Measurements from ENCODE around the gene CDH15.
A peak's percentile ranks its signal among the peaks of the same experiment; 100 is the strongest.

CDH15 gene

DNA sequence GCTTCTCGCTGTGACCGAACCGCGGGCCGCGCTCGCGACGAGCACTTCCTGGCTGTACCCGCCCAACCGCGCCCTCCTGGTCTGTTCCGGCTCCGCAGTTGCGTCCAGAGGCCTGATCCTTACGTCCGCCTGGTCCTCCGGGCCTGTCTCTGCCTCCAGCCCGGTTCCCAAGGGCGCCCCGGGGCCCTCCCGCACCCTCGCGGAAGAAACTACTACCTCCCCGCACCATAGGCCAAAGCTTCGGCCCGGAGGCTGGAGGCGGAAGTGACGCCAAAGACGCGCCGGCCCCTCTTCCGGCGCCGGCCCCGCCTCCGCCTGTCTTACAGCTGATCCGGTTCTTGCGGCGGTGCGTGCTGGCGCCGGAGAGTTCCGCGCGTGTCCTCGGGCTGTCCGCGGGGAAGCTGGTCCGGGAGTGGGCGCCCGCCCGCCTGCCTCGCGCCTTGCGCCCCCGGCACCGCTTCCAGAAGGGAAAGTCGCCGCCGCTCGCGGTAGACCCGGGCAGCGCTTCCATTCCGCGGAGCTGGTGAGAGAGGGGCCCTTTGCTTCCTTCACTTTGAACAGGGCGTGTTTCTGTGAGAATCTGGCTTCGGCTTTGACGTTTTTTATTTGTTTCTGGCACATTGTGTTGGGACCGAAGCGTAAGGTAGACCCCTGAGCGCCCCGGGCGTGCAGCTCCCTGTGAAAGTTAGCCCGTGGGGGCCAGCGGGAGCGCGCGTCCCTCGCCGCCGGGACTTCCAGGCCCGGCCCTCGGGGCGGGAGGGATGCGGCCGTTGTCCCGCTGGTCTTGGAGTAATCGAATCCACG is 46.0 kb downstream of the CDH15 start, which contains the start of gene ZNF778:
ZNF778 (plus strand) TSS at position 316 of the 804 bp plus-strand sequence. CDS start 3,425 bp downstream, outside the sequence.
- no peaks in the 10 kb centered on the region for H3K9me3 ChIP-seq (ENCODE audit: control insufficient read depth in 1 of 2, low read length in 2 of 2)
- peak within 1 kb of the TSS; percentile 78 to 88 for H3K9ac ChIP-seq (ENCODE audit: low read depth in 1 of 2, low read length in 2 of 2)
- peaks cover 7 to 14% of the 10 kb centered on the region in 2 donors for H3K4me1 ChIP-seq (ENCODE audit: control insufficient read depth in 1 of 2, insufficient read depth in 2 of 2, low read length in 2 of 2)
- H3K27ac ChIP-seq (ENCODE audit: low read depth, low read length), result peak within 1 kb of the TSS; percentile 97
- H3K36me3 ChIP-seq (ENCODE audit: control insufficient read depth in 1 of 2, insufficient read depth in 2 of 2, low read length in 2 of 2), result peaks cover 13 to 22% of the 10 kb centered on the region in 2 donors
- no peaks in the 10 kb centered on the region for H3K27me3 ChIP-seq (ENCODE audit: control insufficient read depth in 1 of 2, insufficient read depth in 2 of 2, low read length in 2 of 2)
- peak within 1 kb of the TSS; percentile 70 to 91 for H3K4me3 ChIP-seq (ENCODE audit: low read depth in 1 of 2, low read length in 2 of 2)

DNA sequence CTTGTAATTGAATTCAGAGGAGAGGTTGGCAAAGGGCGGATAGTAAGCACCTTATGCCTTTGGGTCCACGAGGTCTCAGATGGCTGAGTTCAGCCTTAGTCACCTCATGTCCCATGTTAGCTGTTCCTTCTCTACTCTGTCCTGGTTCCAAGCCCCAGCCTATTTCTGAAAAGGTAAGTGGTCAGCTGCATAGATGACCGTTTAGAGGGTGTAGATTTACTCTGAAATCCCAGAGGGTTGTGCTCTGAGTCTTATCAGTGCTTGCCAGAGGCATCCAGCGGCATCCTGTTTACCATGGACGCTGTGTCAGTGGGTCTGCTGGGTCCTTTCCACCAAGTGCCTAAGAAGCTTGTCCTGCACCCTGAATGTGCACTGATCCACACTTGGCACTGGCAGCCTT is 47.8 kb downstream of the CDH15 start:
- H3K27me3 ChIP-seq (ENCODE audit: control insufficient read depth in 1 of 2, insufficient read depth in 2 of 2, low read length in 2 of 2), result no peaks in the 10 kb centered on the region
- H3K4me3 ChIP-seq (ENCODE audit: low read depth in 1 of 2, low read length in 2 of 2), result no peak overlapping the region
- peaks cover 13 to 37% of the 10 kb centered on the region in 2 donors for H3K36me3 ChIP-seq (ENCODE audit: control insufficient read depth in 1 of 2, insufficient read depth in 2 of 2, low read length in 2 of 2)
- no peaks in the 10 kb centered on the region for H3K9me3 ChIP-seq (ENCODE audit: control insufficient read depth in 1 of 2, low read length in 2 of 2)
- peaks cover 7 to 14% of the 10 kb centered on the region in 2 donors for H3K4me1 ChIP-seq (ENCODE audit: control insufficient read depth in 1 of 2, insufficient read depth in 2 of 2, low read length in 2 of 2)
- no peak overlapping the region for H3K27ac ChIP-seq (ENCODE audit: low read depth, low read length)
- no peak overlapping the region for H3K9ac ChIP-seq (ENCODE audit: low read depth in 1 of 2, low read length in 2 of 2)

DNA sequence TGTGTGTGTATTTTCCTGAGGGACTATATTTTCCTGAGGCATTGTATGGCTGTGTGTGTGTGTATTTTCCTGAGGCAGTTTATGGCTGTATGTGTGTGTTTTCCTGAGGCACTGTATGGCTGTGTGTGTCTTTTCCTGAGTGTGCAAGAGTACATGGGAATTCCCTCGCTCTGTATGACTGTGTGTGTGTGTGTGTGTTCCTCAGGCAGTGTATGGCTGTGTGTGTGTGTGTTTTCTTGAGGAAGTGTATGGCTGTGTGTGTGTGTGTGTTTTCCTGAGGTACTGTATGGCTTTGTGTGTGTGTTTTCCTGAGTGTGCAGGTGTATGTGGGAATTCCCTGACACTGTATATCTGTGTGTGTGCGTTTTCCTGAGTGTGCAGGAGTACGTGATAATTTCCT is 50.1 kb downstream of the CDH15 start:
- no peak overlapping the region for H3K27ac ChIP-seq (ENCODE audit: low read depth, low read length)
- no peak overlapping the region for H3K9ac ChIP-seq (ENCODE audit: low read depth in 1 of 2, low read length in 2 of 2)
- H3K4me1 ChIP-seq (ENCODE audit: control insufficient read depth in 1 of 2, insufficient read depth in 2 of 2, low read length in 2 of 2), result peaks cover 1 to 9% of the 10 kb centered on the region in 2 donors
- H3K27me3 ChIP-seq (ENCODE audit: control insufficient read depth in 1 of 2, insufficient read depth in 2 of 2, low read length in 2 of 2), result no peaks in the 10 kb centered on the region
- no peak overlapping the region for H3K4me3 ChIP-seq (ENCODE audit: low read depth in 1 of 2, low read length in 2 of 2)
- H3K9me3 ChIP-seq (ENCODE audit: control insufficient read depth in 1 of 2, low read length in 2 of 2), result peaks cover 0 to 3% of the 10 kb centered on the region in 2 donors
- H3K36me3 ChIP-seq (ENCODE audit: control insufficient read depth in 1 of 2, insufficient read depth in 2 of 2, low read length in 2 of 2), result peaks cover 16 to 57% of the 10 kb centered on the region in 2 donors

DNA sequence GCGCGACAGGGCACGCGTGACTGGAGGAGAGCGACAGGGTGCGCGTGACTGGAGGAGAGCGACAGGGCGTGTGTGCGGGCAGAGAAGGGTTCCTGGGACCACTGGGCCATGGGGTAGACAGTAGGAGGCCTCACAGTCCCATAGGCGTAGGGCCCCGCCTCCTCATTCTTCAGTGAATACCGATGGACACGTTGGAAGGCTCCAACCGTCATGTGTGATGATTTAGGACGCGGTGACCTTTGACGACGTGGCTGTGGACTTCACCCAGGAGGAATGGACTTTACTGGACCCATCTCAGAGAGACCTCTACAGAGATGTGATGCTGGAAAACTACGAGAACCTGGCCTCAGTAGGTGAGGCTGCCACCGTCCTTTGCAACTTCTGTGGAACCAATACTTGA is 51.4 kb downstream of the CDH15 start:
- Histone ChIP-seq H3K4me3 (ENCODE audit: low read depth in 1 of 2, low read length in 2 of 2) (no peak overlapping the region), H3K27ac (ENCODE audit: low read depth, low read length) (no peak overlapping the region), H3K9ac (ENCODE audit: low read depth in 1 of 2, low read length in 2 of 2) (no peak overlapping the region), H3K4me1 (ENCODE audit: control insufficient read depth in 1 of 2, insufficient read depth in 2 of 2, low read length in 2 of 2) (peaks cover 0 to 5% of the 10 kb centered on the region in 2 donors), H3K9me3 (ENCODE audit: control insufficient read depth in 1 of 2, low read length in 2 of 2) (peaks cover 11% of the 10 kb centered on the region in 2 donors), H3K27me3 (ENCODE audit: control insufficient read depth in 1 of 2, insufficient read depth in 2 of 2, low read length in 2 of 2) (no peaks in the 10 kb centered on the region), H3K36me3 (ENCODE audit: control insufficient read depth in 1 of 2, insufficient read depth in 2 of 2, low read length in 2 of 2) (peaks cover 29 to 70% of the 10 kb centered on the region in 2 donors)

DNA sequence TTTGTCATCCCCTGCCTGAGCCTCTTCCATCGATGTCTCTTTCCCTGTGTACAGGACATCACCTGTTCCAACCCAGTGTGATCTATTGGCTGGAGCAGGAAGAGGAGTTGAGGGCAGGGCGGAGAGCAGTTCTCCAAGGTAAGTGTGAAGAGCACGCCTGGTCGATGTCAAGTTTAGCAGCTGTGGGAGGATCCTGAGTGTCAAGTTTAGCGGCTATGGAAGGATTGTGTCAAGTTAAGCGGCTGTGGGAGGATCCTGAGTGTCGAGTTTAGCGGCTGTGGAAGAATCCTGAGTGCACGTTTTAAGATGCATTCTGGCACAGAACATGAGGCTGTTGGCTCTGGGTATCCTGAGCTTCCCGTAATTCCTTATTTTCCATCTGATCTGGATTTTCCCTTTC is 53.1 kb downstream of the CDH15 start:
- Histone ChIP-seq H3K9ac (ENCODE audit: low read depth in 1 of 2, low read length in 2 of 2) (no peak overlapping the region), H3K27ac (ENCODE audit: low read depth, low read length) (no peak overlapping the region), H3K36me3 (ENCODE audit: control insufficient read depth in 1 of 2, insufficient read depth in 2 of 2, low read length in 2 of 2) (peaks cover 36 to 81% of the 10 kb centered on the region in 2 donors), H3K4me3 (ENCODE audit: low read depth in 1 of 2, low read length in 2 of 2) (no peak overlapping the region), H3K27me3 (ENCODE audit: control insufficient read depth in 1 of 2, insufficient read depth in 2 of 2, low read length in 2 of 2) (no peaks in the 10 kb centered on the region), H3K4me1 (ENCODE audit: control insufficient read depth in 1 of 2, insufficient read depth in 2 of 2, low read length in 2 of 2) (no peaks in the 10 kb centered on the region), H3K9me3 (ENCODE audit: control insufficient read depth in 1 of 2, low read length in 2 of 2) (peaks cover 15 to 16% of the 10 kb centered on the region in 2 donors)

DNA sequence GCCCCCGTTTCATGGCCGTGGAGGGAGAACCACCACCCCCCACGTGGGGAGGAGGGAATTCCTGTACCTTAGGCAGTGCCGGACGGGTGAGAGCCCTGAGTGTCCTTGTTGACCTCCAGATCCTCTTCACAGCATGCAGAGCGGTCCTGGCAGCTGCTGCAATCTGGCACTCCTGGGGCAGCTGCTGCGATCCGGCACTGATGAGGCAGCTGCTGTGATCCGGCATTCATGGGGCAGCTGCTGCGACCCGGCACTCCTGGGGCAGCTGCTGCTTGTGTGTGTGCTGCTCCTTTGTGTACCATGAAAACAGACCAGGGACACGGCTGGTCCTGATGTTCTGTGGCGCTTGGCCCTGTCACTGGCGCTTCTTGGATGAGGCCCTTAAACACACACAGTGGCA is 58.7 kb downstream of the CDH15 start:
- Histone ChIP-seq H3K36me3 (ENCODE audit: control insufficient read depth in 1 of 2, insufficient read depth in 2 of 2, low read length in 2 of 2) (peaks cover 36 to 78% of the 10 kb centered on the region in 2 donors), H3K27me3 (ENCODE audit: control insufficient read depth in 1 of 2, insufficient read depth in 2 of 2, low read length in 2 of 2) (no peaks in the 10 kb centered on the region), H3K9me3 (ENCODE audit: control insufficient read depth in 1 of 2, low read length in 2 of 2) (peaks cover 15 to 16% of the 10 kb centered on the region in 2 donors), H3K27ac (ENCODE audit: low read depth, low read length) (no peak overlapping the region), H3K4me3 (ENCODE audit: low read depth in 1 of 2, low read length in 2 of 2) (no peak overlapping the region), H3K9ac (ENCODE audit: low read depth in 1 of 2, low read length in 2 of 2) (no peak overlapping the region), H3K4me1 (ENCODE audit: control insufficient read depth in 1 of 2, insufficient read depth in 2 of 2, low read length in 2 of 2) (no peaks in the 10 kb centered on the region)

DNA sequence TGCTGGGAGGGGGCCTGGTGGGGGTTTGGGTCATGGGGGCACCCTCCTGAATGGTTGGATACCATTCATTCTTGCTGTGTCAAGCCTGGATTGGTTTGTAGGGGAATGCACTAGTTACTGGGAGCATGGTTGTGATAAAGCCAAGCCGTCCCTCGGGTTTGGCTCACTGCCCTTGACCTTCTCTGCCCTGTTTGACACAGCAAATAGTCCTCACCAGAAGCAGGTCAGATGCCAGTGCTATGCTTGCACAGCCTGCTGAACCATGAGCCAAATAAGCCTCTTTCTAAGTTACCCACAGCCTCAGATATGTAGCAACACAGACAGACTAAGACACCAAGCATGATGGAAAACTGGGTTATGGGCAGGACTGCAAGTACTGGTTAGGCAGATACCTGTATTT is 60.6 kb downstream of the CDH15 start:
- no peaks in the 10 kb centered on the region for H3K27me3 ChIP-seq (ENCODE audit: control insufficient read depth in 1 of 2, insufficient read depth in 2 of 2, low read length in 2 of 2)

DNA sequence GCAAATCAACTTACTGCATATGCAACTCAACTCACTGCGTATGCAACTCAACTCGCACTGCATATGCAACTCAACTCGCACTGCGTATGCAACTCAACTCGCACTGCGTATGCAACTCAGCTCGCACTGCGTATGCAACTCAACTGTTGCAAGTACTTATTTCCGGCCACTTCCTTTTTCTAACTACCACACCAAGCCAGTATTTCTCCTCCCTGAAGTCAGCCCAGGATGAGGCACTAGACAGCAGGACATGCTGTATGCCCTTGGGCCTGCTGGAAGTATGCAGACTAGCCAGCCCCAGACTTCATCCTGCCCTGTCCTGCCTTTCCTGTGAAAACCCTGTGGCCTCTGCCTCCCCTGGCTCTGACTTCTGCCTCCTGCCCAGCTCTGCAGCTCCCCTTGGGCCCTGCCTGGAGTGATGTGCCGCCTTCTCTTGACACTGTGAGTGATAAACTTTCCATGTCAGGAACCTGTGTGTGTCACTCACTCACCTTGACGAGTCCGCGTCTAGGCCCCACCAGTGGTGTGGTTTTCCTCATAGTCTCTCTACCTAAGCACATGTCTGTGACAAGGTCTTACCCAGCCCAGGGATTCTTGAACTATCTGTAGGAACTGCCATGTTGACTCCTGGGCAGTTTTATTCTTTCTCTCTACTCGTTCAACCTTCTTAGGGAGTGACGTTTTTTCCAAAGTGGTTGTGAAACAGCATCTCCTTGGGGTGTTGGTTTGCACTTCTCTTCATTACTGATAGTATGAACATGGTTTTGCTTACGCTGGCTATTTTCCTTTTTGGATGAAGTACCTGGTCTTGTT is 62.3 kb downstream of the CDH15 start:
- H3K4me3 ChIP-seq (ENCODE audit: low read depth in 1 of 2, low read length in 2 of 2), result no peak overlapping the region
- H3K4me1 ChIP-seq (ENCODE audit: control insufficient read depth in 1 of 2, insufficient read depth in 2 of 2, low read length in 2 of 2), result no peaks in the 10 kb centered on the region
- H3K27me3 ChIP-seq (ENCODE audit: control insufficient read depth in 1 of 2, insufficient read depth in 2 of 2, low read length in 2 of 2), result no peaks in the 10 kb centered on the region
- no peak overlapping the region for H3K9ac ChIP-seq (ENCODE audit: low read depth in 1 of 2, low read length in 2 of 2)
- no peak overlapping the region for H3K27ac ChIP-seq (ENCODE audit: low read depth, low read length)
- H3K36me3 ChIP-seq (ENCODE audit: control insufficient read depth in 1 of 2, insufficient read depth in 2 of 2, low read length in 2 of 2), result peaks cover 13 to 42% of the 10 kb centered on the region in 2 donors
- no peaks in the 10 kb centered on the region for H3K9me3 ChIP-seq (ENCODE audit: control insufficient read depth in 1 of 2, low read length in 2 of 2)

More for the DNA sequence above, 60.6 kb downstream of the CDH15 start:
- H3K9ac ChIP-seq (ENCODE audit: low read depth in 1 of 2, low read length in 2 of 2), result no peak overlapping the region
- no peaks in the 10 kb centered on the region for H3K4me1 ChIP-seq (ENCODE audit: control insufficient read depth in 1 of 2, insufficient read depth in 2 of 2, low read length in 2 of 2)
- peaks cover 28 to 60% of the 10 kb centered on the region in 2 donors for H3K36me3 ChIP-seq (ENCODE audit: control insufficient read depth in 1 of 2, insufficient read depth in 2 of 2, low read length in 2 of 2)
- H3K4me3 ChIP-seq (ENCODE audit: low read depth in 1 of 2, low read length in 2 of 2), result no peak overlapping the region
- H3K9me3 ChIP-seq (ENCODE audit: control insufficient read depth in 1 of 2, low read length in 2 of 2), result peaks cover 9 to 13% of the 10 kb centered on the region in 2 donors
- no peak overlapping the region for H3K27ac ChIP-seq (ENCODE audit: low read depth, low read length)

DNA sequence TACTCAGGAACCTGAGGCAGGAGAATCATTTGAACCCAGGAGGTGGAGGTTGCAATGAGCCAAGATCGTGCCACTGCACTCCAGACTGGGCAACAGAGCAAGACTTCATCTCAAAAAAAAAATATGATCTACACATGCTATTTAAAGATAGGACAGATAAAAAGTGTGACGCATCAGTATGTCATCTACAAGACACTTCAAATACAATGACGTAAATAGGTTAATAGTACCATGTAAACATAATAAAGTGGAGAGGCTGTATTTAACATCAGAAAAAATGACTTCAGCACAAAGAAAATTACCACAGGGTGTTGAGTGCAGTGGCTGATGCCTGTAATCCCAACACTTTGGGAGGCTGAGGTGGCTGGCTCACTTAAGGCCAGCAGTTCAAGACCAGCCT is 66.2 kb downstream of the CDH15 start:
- Histone ChIP-seq H3K36me3 (ENCODE audit: control insufficient read depth in 1 of 2, insufficient read depth in 2 of 2, low read length in 2 of 2) (peaks cover 5 to 14% of the 10 kb centered on the region in 2 donors), H3K9ac (ENCODE audit: low read depth in 1 of 2, low read length in 2 of 2) (no peak overlapping the region), H3K4me3 (ENCODE audit: low read depth in 1 of 2, low read length in 2 of 2) (no peak overlapping the region), H3K4me1 (ENCODE audit: control insufficient read depth in 1 of 2, insufficient read depth in 2 of 2, low read length in 2 of 2) (peaks cover 0 to 6% of the 10 kb centered on the region in 2 donors), H3K27ac (ENCODE audit: low read depth, low read length) (no peak overlapping the region), H3K9me3 (ENCODE audit: control insufficient read depth in 1 of 2, low read length in 2 of 2) (no peaks in the 10 kb centered on the region), H3K27me3 (ENCODE audit: control insufficient read depth in 1 of 2, insufficient read depth in 2 of 2, low read length in 2 of 2) (no peaks in the 10 kb centered on the region)

Measured in duodenal mucosa (tissue), 2 donors.